Epithelial cell of proximal tubule (primary cell): ENCODE measurements around the gene CEMIP. TPM values are rescaled to one million over a fixed set of nuclear protein-coding genes. Genes with fewer than 3 reads are reported as not detected.

Experiments
- DNase-seq: peaks from one replicate; pipeline ENCODE4 v3.0.0-alpha.2; 2011; ENCODE audit warnings: low read depth
- H3K4me3 ChIP-seq: 2 replicates; pipeline ENCODE4 v1.5.1; 2011; ENCODE audit warnings: low read depth, mild to moderate bottlenecking, low read length
- total RNA-seq: library from RNA; depleted of rRNA; stranded (reverse); fragments of >200 nt; gene quantifications from 2 replicates; pipeline ENCODE4 v1.2.3, GENCODE V29; 2015
- TF ChIP-seq, protein P1 (sequence below): conservative IDR thresholded peaks from 2 replicates; pipeline ENCODE4 v1.5.1; 2012; ENCODE audit warnings: low read depth, mild to moderate bottlenecking, low read length

Gene CEMIP
- total RNA-seq, 1 donor from 2014 or later: 0.06 TPM

GRCh38 chr15:80977627-80978036 is 198.5 kb downstream of the CEMIP start:
- no peak overlapping the region for H3K4me3 ChIP-seq
- no peak for DNase-seq
- TF ChIP-seq, protein P1, sequence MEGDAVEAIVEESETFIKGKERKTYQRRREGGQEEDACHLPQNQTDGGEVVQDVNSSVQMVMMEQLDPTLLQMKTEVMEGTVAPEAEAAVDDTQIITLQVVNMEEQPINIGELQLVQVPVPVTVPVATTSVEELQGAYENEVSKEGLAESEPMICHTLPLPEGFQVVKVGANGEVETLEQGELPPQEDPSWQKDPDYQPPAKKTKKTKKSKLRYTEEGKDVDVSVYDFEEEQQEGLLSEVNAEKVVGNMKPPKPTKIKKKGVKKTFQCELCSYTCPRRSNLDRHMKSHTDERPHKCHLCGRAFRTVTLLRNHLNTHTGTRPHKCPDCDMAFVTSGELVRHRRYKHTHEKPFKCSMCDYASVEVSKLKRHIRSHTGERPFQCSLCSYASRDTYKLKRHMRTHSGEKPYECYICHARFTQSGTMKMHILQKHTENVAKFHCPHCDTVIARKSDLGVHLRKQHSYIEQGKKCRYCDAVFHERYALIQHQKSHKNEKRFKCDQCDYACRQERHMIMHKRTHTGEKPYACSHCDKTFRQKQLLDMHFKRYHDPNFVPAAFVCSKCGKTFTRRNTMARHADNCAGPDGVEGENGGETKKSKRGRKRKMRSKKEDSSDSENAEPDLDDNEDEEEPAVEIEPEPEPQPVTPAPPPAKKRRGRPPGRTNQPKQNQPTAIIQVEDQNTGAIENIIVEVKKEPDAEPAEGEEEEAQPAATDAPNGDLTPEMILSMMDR: peak; percentile 50

- TF ChIP-seq, protein P1: no peak
- no peak overlapping the region for H3K4me3 ChIP-seq
- no peak for DNase-seq
These were observed 199.6 kb downstream of the CEMIP start for GRCh38 chr15:80978685-80979329.

GRCh38 chr15:80979538-80980200 is 200.5 kb downstream of the CEMIP start:
- no peak for DNase-seq
- no peak overlapping the region for H3K4me3 ChIP-seq
- TF ChIP-seq, protein P1: no peak

- TF ChIP-seq, protein P1: peak; percentile 19
- DNase-seq: no peak
- H3K4me3 ChIP-seq: no peak overlapping the region
These were observed 203.0 kb downstream of the CEMIP start for GRCh38 chr15:80982205-80982604.

DNA sequence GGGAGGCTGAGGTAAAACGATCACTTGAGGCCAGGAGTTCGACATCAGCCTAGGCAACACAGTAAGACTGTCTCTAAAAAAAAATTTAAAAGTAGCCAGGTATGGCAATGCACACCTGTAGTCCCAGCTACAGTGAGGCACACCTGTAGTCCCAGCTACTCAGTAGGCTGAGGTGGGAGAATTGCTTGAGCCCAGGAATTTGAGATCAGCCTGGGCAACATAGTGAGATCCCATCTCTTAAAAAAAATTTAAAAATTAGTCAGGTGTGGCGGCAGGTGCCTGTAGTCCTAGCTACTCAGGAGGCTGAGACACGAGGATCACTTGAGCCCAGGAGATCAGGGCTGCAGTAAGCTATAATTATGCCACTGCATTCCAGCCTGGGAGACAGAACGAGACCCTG is 203.7 kb downstream of the CEMIP start:
- H3K4me3 ChIP-seq: no peak overlapping the region
- DNase-seq: no peak
- TF ChIP-seq, protein P1: no peak

- no peak for DNase-seq
- H3K4me3 ChIP-seq: no peak overlapping the region
- TF ChIP-seq, protein P1: no peak
These were observed 205.7 kb downstream of the CEMIP start for GRCh38 chr15:80984856-80985255.

DNA sequence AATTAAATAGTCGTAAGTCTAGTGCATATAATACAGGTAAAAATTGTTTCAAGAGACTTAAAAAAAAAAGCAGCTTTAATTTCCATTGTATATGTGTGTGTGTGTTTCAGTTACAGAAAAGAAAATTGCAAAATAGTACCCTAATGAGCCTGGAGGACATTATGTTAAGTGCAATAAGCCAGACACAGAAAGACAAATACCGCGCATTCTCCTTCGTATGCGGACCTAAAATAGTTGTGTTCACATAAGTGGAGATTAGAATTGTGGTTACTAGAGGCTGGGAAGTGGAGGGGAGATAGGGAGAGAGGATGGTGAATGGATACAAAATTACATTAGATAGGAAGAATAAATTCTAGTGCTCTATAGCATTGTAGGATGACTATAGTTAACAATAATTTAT is 206.8 kb downstream of the CEMIP start:
- no peak for DNase-seq
- H3K4me3 ChIP-seq: no peak overlapping the region
- TF ChIP-seq, protein P1: no peak
